Measurements from ENCODE around the gene SH3RF2.

- TF ChIP-seq EGR1 (IDR thresholded peaks at IDR 0.05; ENCODE audit: low read depth in 2 of 2) (no peak), CTCF (IDR thresholded peaks at IDR 0.05; ENCODE audit: low read depth, low read length, missing input control) (no peak), REST (IDR thresholded peaks at IDR 0.05) (no peak), YY1 (IDR thresholded peaks at IDR 0.05) (no peak)
Measured at GRCh38 chr5:146025681-146026080, 89.3 kb downstream of the SH3RF2 start.

Data from liver (tissue), 3 donors.